H1 (cell line): ENCODE measurements around the gene SLX9. TPM values are rescaled to one million over a fixed set of nuclear protein-coding genes. Genes with fewer than 3 reads are reported as not detected.

Experiments used
- CTCF ChIA-PET: fragments of 300-600 bp; sonication (Branson Sonifier 250); formaldehyde crosslinking; loops from one replicate; lab custom pipeline; 2021; ENCODE audit not compliant: partially characterized antibody; lab: Charles Lee
- POLR2A ChIA-PET: fragments of 300-600 bp; sonication (Branson Sonifier 250); formaldehyde crosslinking; loops from one replicate; lab custom pipeline; 2021; ENCODE audit warnings: inconsistent platforms; ENCODE audit not compliant: partially characterized antibody; lab: Charles Lee
- DNase-seq, 2 experiments: peaks; one replicate each; pipeline versions ENCODE4 v3.0.0 to v3.0.0-alpha.2; 2010 to 2022; ENCODE audit warnings: low spot score in 2 of 2, low read depth in 1 of 2, mixed read lengths in 1 of 2
- FAIRE-seq: peaks from 2 replicates; lab custom pipeline; 2011; peaks lifted over from hg19 to GRCh38; lab: Jason Lieb, UNC
- H2AFZ ChIP-seq: 2 replicates; pipeline ENCODE4 v1.8.1; 2012; ENCODE audit warnings: low read length, inconsistent platforms
- H2AK5ac ChIP-seq: 2 replicates; pipeline ENCODE4 v1.6.1; 2013; ENCODE audit warnings: low read depth, low read length
- H2BK120ac ChIP-seq: replicated peaks from 2 replicates; pipeline ENCODE3; 2013; ENCODE audit warnings: low read depth, low read length, inconsistent platforms
- H2BK12ac ChIP-seq: 2 replicates; pipeline ENCODE4 v1.6.1; 2013; ENCODE audit warnings: low read depth, low read length
- H2BK15ac ChIP-seq: 2 replicates; pipeline ENCODE4 v1.6.1; 2013; ENCODE audit warnings: low read length
- H2BK20ac ChIP-seq: 2 replicates; pipeline ENCODE4 v1.6.1; 2013; ENCODE audit warnings: low read length
- H2BK5ac ChIP-seq: 2 replicates; pipeline ENCODE4 v1.6.1; 2013; ENCODE audit warnings: low read depth, low read length
- H3K14ac ChIP-seq: 2 replicates; pipeline ENCODE4 v1.6.1; 2013; ENCODE audit warnings: inconsistent platforms; ENCODE audit not compliant: insufficient read length
- H3K18ac ChIP-seq: 2 replicates; pipeline ENCODE4 v1.6.1; 2013; ENCODE audit warnings: low read length; ENCODE audit errors: extremely low read depth
- H3K23ac ChIP-seq: 2 replicates; pipeline ENCODE4 v1.6.1; 2013; ENCODE audit warnings: inconsistent platforms; ENCODE audit not compliant: insufficient read length
- H3K23me2 ChIP-seq: 2 replicates; pipeline ENCODE4 v1.6.1; 2013; ENCODE audit warnings: low read depth, low read length
- H3K27ac ChIP-seq: 2 replicates; pipeline ENCODE4 v1.6.1; 2011; ENCODE audit warnings: low read depth, low read length, inconsistent platforms
- H3K27me3 ChIP-seq, 4 experiments: replicated peaks in 1 of 4; 1 replicate in 1 of 4; 2 replicates in 3 of 4; pipeline versions ENCODE4 v1.6.1 to v1.8.1; 2011 to 2013; ENCODE audit warnings: low read length in 3 of 4, mild to moderate bottlenecking in 3 of 4, inconsistent platforms in 2 of 4, mixed read lengths in 2 of 4, moderate library complexity in 1 of 4; ENCODE audit not compliant: control insufficient read depth in 3 of 4, insufficient read depth in 3 of 4; ENCODE audit errors: extremely low read depth in 1 of 4
- H3K36me3 ChIP-seq, 4 experiments: 2 replicates each; pipeline versions ENCODE4 v1.6.1 to v1.8.1; 2011 to 2013; ENCODE audit warnings: mild to moderate bottlenecking in 4 of 4, low read length in 3 of 4, moderate library complexity in 2 of 4, control low read depth in 1 of 4, inconsistent platforms in 1 of 4; ENCODE audit not compliant: insufficient read depth in 4 of 4, control insufficient read depth in 2 of 4
- H3K4ac ChIP-seq: replicated peaks from 2 replicates; pipeline ENCODE3; 2013; ENCODE audit warnings: low read length, low read depth, mixed read lengths, inconsistent platforms; ENCODE audit not compliant: insufficient read length
- H3K4me1 ChIP-seq, 4 experiments: replicated peaks in 1 of 4; 1 replicate in 1 of 4; 2 replicates in 3 of 4; pipeline versions ENCODE4 v1.6.1 to v1.8.1; 2011 to 2013; ENCODE audit warnings: low read length in 3 of 4, inconsistent platforms in 2 of 4, mixed read lengths in 1 of 4; ENCODE audit not compliant: insufficient read depth in 4 of 4, control insufficient read depth in 3 of 4
- H3K4me2 ChIP-seq, 2 experiments: 2 replicates each; pipeline versions ENCODE4 v1.6.1 to v1.8.1; 2011 to 2013; ENCODE audit warnings: low read depth in 2 of 2, low read length in 2 of 2, control low read depth in 1 of 2, inconsistent platforms in 1 of 2, mild to moderate bottlenecking in 1 of 2; ENCODE audit not compliant: insufficient read depth in 1 of 2
- H3K4me3 ChIP-seq, 4 experiments: fragments of 200-600, 300-600 bp in 1 of 4; sonication (generic), shearing (Covaris generic), sonication (Bioruptor Twin) in 1 of 4; 2 replicates each; pipeline versions ENCODE4 v1.5.1 to v1.8.1; 2011 to 2016; ENCODE audit warnings: low read length in 4 of 4, low read depth in 3 of 4, control low read depth in 2 of 4, inconsistent platforms in 2 of 4, mild to moderate bottlenecking in 2 of 4, mixed read lengths in 1 of 4, moderate library complexity in 1 of 4; ENCODE audit not compliant: insufficient read depth in 2 of 4; ENCODE audit errors: extremely low read depth in 1 of 4
- H3K56ac ChIP-seq: replicated peaks from 2 replicates; pipeline ENCODE3; 2013; ENCODE audit warnings: low read depth, mild to moderate bottlenecking, mixed read lengths, low read length, inconsistent platforms; ENCODE audit not compliant: insufficient read length
- H3K79me1 ChIP-seq: 2 replicates; pipeline ENCODE4 v1.6.1; 2013; ENCODE audit warnings: low read depth, low read length, control low read depth
- H3K79me2 ChIP-seq, 2 experiments: 2 replicates each; pipeline versions ENCODE4 v1.6.1 to v1.8.1; 2012 to 2013; ENCODE audit warnings: low read length in 2 of 2, mild to moderate bottlenecking in 2 of 2, inconsistent platforms in 1 of 2; ENCODE audit not compliant: insufficient read depth in 2 of 2, control insufficient read depth in 1 of 2
- H3K9ac ChIP-seq, 4 experiments: replicated peaks in 1 of 4; 1 replicate in 1 of 4; 2 replicates in 3 of 4; pipeline versions ENCODE4 v1.6.1 to v1.8.1; 2011 to 2013; ENCODE audit warnings: low read depth in 3 of 4, low read length in 3 of 4, control low read depth in 2 of 4, mild to moderate bottlenecking in 2 of 4, moderate library complexity in 2 of 4, inconsistent platforms in 1 of 4; ENCODE audit errors: extremely low read depth in 1 of 4
- H3K9me3 ChIP-seq, 2 experiments: 2 replicates each; pipeline versions ENCODE4 v1.6.1 to v1.8.1; 2012 to 2013; ENCODE audit warnings: mild to moderate bottlenecking in 2 of 2, moderate library complexity in 2 of 2, control low read depth in 1 of 2, inconsistent platforms in 1 of 2, low read depth in 1 of 2, low read length in 1 of 2, mixed read lengths in 1 of 2; ENCODE audit not compliant: insufficient read depth in 2 of 2
- H4K20me1 ChIP-seq, 2 experiments: replicated peaks in 1 of 2; 2 replicates each; pipeline versions ENCODE3 to v1.8.1; 2011 to 2013; ENCODE audit warnings: inconsistent platforms in 2 of 2, low read length in 2 of 2, mild to moderate bottlenecking in 1 of 2; ENCODE audit not compliant: insufficient read depth in 2 of 2, control insufficient read depth in 1 of 2
- H4K5ac ChIP-seq: 2 replicates; pipeline ENCODE4 v1.6.1; 2013; ENCODE audit warnings: low read length, low read depth, mixed read lengths, inconsistent platforms; ENCODE audit not compliant: insufficient read length
- H4K8ac ChIP-seq: 2 replicates; pipeline ENCODE4 v1.8.0; 2013; ENCODE audit warnings: mild to moderate bottlenecking, moderate library complexity, low read length, inconsistent platforms; ENCODE audit not compliant: insufficient read depth; ENCODE audit errors: extremely low read depth
- H4K91ac ChIP-seq: replicated peaks from 2 replicates; pipeline ENCODE3; 2013; ENCODE audit warnings: low read length, mixed read lengths, inconsistent platforms; ENCODE audit not compliant: insufficient read length
- CTBP2 ChIP-seq: IDR thresholded peaks from 2 replicates; pipeline ENCODE4 v1.7.0; 2011; ENCODE audit warnings: borderline replicate concordance, mild to moderate bottlenecking, moderate library complexity, mixed read lengths, low read length; ENCODE audit not compliant: insufficient read depth, insufficient read length
- EZH2 ChIP-seq: fragments of 200-600 bp; sonication (generic); IDR thresholded peaks from 2 replicates; pipeline ENCODE4 v1.7.1; 2012; ENCODE audit warnings: low read depth, mild to moderate bottlenecking, moderate library complexity, low read length, inconsistent platforms; ENCODE audit not compliant: severe bottlenecking
- GABPA ChIP-seq: IDR thresholded peaks from 2 replicates; pipeline ENCODE4 v1.6.1; 2011; ENCODE audit warnings: mild to moderate bottlenecking, low read length, moderate library complexity, borderline replicate concordance; ENCODE audit not compliant: insufficient read depth
- KDM5A ChIP-seq: fragments of 200-600 bp; IDR thresholded peaks from 2 replicates; pipeline ENCODE4 v1.7.1; 2012; ENCODE audit warnings: mild to moderate bottlenecking, low read length, inconsistent platforms, mixed read lengths
- MAFK ChIP-seq: IDR thresholded peaks from 2 replicates; pipeline ENCODE4 v1.6.1; 2012; ENCODE audit warnings: low read depth, mild to moderate bottlenecking, improper control_type of control experiment, low read length
- RFX5 ChIP-seq: IDR thresholded peaks from 2 replicates; pipeline ENCODE4 v1.6.1; 2011; ENCODE audit warnings: low read depth, low read length, improper control_type of control experiment, borderline replicate concordance
- SP1 ChIP-seq: IDR thresholded peaks from 2 replicates; pipeline ENCODE4 v1.6.1; 2011; ENCODE audit warnings: low read depth, low read length
- SP2 ChIP-seq: IDR thresholded peaks from 2 replicates; pipeline ENCODE4 v1.6.1; 2012; ENCODE audit warnings: mild to moderate bottlenecking, low read length, inconsistent platforms
- SUZ12 ChIP-seq: fragments of 200-600 bp; sonication (generic); IDR thresholded peaks from 2 replicates; pipeline ENCODE4 v1.6.1; 2012; ENCODE audit warnings: mild to moderate bottlenecking, inconsistent platforms, low read length, moderate library complexity, mixed read lengths
- WGBS, 2 experiments: shearing (Covaris generic) in 1 of 2; methylation state at CpG; one replicate each; pipeline versions ENCODE4 v1.1.6 to v1.1.7; 2013 to 2015; ENCODE audit warnings: low lambda C conversion rate in 2 of 2, mixed read lengths in 2 of 2, inconsistent platforms in 1 of 2, low coverage in 1 of 2, missing lambda C conversion rate in 1 of 2; ENCODE audit not compliant: insufficient replicate concordance in 2 of 2, insufficient coverage in 1 of 2, insufficient read length in 1 of 2; ENCODE audit errors: extremely low coverage in 1 of 2, missing lambda C conversion rate in 1 of 2; 5-methylcytosine and 5-hydroxymethylcytosine counted together
- polyA plus RNA-seq, 7 experiments: library from polyadenylated mRNA; depleted of rRNA in 3 of 7; stranded (reverse) in 5 of 7; unstranded in 2 of 7; fragments of >200 nt in 5 of 7; fragments of 200-250 nt in 2 of 7; gene quantifications; 1 replicate in 5 of 7; 2 replicates in 1 of 7; 4 replicates in 1 of 7; pipeline versions ENCODE4 v1.2.1 to v1.2.3, GENCODE V29; 2011 to 2013; ENCODE audit warnings: missing spikeins in 2 of 7, mixed read lengths in 2 of 7
- total RNA-seq: library from RNA; stranded (reverse); fragmentation: NEBNext Ultra II Directional; extraction: Animal tissue kit (Norgen Biotek cat#: 25700); gene quantifications from 2 replicates; pipeline ENCODE4 v1.2.1, GENCODE V29; 2021
- TF ChIP-seq, protein P1 (sequence below): IDR thresholded peaks from 2 replicates; pipeline ENCODE4 v1.6.1; 2011; ENCODE audit warnings: low read length, improper control_type of control experiment

SLX9 gene
- total and polyA plus RNA-seq, 2 of the 8 experiments (the other 6 are each of a cell fraction or from before 2014, with no cell fraction given) = 17.7 to 57.3 TPM

DNA sequence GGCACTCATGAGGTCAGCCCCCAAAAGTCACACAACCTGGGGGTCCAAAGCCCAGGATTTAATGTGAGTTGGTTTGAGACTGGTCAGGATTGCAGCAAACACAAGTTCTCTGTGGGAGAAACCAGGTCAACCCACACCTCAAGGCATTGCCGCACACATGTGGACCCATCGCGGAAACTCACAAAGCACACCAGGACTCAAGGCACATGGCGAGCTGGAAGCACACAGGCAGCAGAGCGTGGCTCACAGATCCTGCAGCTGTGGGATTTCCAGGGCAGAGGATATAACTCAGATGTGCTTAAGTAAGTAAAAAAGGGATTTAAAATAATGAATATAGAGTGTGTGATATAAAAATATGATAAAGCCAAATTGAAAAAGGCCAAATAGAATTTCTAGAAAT, 82.9 kb downstream of the SLX9 start:
- DNase-seq = no peak
- no peaks in the 10 kb centered on the region for H3K36me3 ChIP-seq

More for the DNA sequence above, 82.9 kb downstream of the SLX9 start:
- TF ChIP-seq MAFK (no peak), GABPA (no peak), RFX5 (no peak), SUZ12 (no peak), SP1 (no peak), KDM5A (no peak), CTBP2 (no peak), SP2 (no peak), EZH2 (no peak)
- TF ChIP-seq, protein P1, sequence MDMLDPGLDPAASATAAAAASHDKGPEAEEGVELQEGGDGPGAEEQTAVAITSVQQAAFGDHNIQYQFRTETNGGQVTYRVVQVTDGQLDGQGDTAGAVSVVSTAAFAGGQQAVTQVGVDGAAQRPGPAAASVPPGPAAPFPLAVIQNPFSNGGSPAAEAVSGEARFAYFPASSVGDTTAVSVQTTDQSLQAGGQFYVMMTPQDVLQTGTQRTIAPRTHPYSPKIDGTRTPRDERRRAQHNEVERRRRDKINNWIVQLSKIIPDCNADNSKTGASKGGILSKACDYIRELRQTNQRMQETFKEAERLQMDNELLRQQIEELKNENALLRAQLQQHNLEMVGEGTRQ = no peak
- Histone ChIP-seq H3K79me2 (no peaks in the 10 kb centered on the region), H3K9ac (no peak overlapping the region), H2BK20ac (no peak overlapping the region), H3K23me2 (peaks cover 4% of the 10 kb centered on the region; the same call in 1 of the 2 replicates), H3K9me3 (peaks cover 0 to 3% of the 10 kb centered on the region in 2 experiments; a peak in 1 of 4 replicates), H3K4me1 (peaks cover 0 to 4% (median 2%) of the 10 kb centered on the region in 4 experiments; a peak in 4 of 7 replicates), H2BK12ac (no peak overlapping the region), H3K4me3 (no peak overlapping the region), H2BK15ac (no peak overlapping the region), H3K4ac (no peak overlapping the region), H2BK120ac (no peak overlapping the region), H3K27ac (no peak overlapping the region), H3K23ac (no peak overlapping the region), H3K4me2 (no peak overlapping the region), H3K79me1 (no peaks in the 10 kb centered on the region), H3K18ac (no peak overlapping the region), H4K8ac (no peak overlapping the region), H4K5ac (no peak overlapping the region), H3K14ac (no peak overlapping the region), H2BK5ac (no peak overlapping the region), H3K56ac (no peak overlapping the region), H4K91ac (no peak overlapping the region), H2AK5ac (no peak overlapping the region), H3K27me3 (peaks cover 2 to 21% (median 17%) of the 10 kb centered on the region in 4 experiments), H4K20me1 (peaks cover 0 to 1% of the 10 kb centered on the region in 2 experiments), H2AFZ (no peak overlapping the region)
- FAIRE-seq = no peak
- 96% methylated on average over 5 of the region's 5 CpGs; no CpG with 5 or more reads in 1 of the 2 experiments for WGBS, 2 experiments
- ChIA-PET POLR2A (no interaction called here), CTCF (interaction anchor here (0.6 to 1.6 kb wide), 3 partner anchors 45 to 396 kb away, joined by 3 read pairs; no protein-coding TSS in a partner anchor)
